ENCODE results near the gene ILDR2.

ILDR2 gene

DNA sequence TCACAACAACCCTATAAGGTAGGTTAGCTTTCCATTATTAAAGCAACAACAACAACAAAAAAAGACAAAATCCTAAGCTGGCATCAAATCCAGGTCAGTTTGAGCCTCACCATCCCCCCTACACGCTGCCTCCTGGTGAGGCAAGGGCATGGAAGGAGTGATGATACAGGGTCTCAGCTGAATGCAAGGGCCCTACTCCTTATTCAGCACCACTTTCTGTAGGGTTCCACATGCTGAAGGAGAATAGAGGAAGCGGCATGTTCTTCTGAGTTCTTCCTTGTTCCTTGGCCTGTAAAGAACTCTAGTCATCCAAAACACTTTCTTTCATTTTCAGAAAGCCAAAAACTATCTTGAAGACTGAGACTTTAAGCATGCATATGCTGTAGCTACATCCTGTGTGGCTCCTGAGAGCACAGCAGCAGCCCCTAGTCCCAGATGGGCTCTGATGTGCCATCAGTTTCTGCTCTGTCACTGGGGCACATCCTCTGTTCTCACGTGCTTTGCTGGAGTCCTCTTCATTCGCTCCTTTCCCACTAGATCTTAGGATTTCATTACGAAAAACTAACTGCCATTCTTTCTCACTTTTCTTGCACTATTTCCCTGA is 6.2 kb downstream of the ILDR2 start:
- no peak for DNase-seq (ENCODE audit: low read depth)

DNA sequence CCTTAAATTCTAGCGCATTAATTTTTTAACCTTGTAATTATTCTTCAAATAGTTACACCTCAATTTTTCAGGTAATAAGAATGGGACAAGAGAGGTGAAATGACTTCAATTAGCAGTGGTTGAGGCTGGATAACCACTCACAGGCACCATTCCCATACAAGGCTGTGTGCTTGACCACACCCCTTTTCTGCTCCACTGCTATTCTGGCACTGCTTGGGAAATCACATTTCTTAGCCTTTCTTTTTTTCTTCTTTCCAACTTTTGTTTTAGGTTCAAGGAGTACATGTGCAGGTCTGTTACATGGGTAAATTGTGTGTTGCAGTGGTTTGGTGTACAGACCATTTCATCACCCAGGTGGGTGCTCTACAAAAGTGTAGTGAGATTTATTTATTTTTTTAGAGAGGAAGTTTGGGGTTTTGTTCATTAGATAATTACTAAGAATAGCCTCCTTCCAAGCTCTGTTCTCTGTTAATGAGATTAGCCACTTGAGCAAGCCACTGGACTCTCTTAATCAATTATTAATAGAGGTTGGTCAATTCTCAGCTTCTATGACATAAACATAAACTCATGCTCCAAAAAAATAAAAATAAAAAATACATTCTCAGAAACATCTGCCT is 14.4 kb downstream of the ILDR2 start:
- no peak for DNase-seq (ENCODE audit: low read depth)

DNA sequence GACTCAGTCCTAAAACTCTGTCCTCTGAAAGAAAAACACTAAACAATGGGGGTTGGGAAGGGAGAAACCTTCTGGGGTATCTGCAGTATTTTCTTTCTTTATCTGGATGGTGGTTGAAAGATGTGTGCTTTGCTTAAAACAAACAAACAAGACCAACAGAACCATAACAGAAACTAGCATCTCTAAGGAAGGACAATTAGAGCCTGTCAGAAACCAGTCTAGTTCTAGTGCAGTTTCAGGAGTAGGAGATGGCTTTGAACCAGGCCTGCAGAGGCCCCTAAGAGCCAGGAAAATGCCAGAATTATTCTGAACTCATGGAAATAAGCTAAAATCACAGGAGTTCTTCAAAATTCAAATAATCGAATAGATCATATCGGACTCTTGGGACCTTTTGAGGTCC is 18.5 kb downstream of the ILDR2 start:
- no peak for DNase-seq (ENCODE audit: low read depth)

DNA sequence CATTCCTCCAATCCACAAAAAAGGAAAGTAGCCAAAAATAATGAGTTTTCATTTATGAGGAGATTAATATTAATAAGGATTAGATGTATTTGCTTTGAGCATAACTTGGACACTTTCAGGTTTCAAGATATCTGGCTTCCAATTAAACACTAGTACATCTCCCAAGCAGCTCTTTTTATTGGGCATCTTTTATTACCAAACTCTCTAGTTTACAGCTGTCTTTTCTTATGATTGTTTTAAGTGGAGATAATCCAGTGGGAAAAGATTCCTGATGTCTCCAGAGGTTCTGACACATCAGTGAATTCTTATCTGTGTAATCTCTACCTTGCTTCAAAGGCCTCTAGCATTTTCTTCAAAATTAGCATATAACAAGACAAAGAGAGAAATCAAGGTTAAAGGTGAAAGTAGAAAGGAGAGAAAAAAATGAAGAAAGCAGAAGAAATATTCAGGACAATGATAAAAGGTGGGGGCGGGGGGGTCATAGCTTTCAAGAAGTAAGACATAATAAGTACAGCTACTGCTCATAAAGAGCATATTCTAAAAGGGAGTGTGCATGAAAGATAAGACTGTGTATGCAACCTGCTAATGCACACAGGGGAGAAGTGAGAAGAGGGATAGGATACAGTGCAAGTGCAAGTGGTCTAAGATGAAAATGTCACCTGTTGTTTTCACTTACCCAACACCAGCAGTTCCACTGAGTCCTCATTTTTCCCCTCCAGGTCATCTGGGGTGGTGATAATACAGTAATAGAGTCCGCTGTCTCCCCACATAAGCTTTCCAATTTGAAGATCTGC is 19.1 kb downstream of the ILDR2 start:
- DNase-seq (ENCODE audit: low read depth): no peak

DNA sequence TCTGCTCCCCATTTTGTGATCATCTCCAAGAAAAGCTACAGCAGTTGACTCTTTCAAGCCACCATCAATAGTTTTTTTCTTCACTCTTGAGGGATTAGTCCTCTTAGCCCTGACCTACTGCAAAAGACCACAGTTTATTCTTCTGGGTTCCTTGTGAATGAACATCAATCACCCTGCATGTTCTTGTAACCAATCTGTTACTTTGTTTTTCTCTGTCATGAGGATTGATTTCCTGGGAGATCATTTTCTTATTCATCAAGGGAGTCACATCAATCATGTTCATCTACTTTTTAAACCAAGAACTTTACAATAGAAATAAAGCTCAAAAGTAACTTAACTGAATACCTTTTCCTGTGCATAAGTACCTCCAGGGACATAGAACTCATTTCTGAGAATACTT is 21.8 kb downstream of the ILDR2 start:
- no peak for DNase-seq (ENCODE audit: low read depth)

DNA sequence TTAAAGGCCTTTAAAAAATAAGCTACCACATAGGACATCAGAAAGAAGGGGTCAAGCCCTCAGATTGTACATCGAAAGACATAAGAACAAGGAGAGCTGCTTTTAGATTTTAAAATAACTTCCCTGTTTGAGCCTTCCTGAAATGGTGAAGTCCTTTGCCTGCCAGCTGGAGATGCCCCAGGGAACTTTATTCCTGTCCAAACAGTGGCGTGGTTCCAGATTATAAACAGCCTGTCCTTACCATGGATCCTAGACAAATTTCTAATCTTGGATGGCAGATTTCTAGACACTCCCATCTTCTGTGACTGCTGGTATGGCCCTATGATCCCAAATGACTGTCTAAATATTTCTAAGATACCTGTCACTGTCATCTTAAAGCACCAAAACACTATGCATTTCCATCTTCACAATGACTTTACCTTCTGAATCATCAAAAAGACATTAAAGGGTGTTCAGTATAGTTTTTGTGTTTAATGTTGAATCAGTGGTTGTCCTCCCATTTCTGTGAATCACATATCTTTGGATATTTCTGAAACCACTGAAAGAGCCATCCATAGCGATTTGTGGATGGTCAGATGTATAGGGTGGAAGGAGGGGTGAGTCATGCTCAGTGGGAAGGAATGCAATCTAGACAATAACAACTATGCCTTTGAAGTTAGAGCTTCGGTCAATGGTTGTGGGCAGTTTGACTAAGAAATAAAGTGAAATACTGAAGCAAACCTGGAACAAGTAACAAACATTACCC is 23.2 kb downstream of the ILDR2 start:
- no peak for DNase-seq (ENCODE audit: low read depth)

DNA sequence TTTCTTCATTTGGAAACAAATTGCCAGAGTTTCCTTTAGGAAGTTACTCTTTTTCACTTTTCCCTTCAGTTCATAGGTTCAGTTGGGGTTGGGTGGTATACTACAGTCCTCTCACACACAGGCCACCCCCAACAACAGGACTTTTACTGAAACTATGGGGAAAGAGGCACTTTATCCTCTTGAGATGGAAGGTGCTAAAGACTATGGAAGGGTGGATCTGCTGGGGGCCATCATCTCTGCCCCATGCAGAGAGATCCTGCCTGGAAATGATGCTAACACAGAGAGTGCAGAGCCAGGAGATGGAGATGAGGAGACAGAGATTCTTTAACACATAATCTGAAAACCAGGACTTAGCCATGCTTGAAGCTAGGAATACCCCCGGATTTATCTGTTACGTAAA is 24.3 kb downstream of the ILDR2 start:
- DNase-seq (ENCODE audit: low read depth): no peak

DNA sequence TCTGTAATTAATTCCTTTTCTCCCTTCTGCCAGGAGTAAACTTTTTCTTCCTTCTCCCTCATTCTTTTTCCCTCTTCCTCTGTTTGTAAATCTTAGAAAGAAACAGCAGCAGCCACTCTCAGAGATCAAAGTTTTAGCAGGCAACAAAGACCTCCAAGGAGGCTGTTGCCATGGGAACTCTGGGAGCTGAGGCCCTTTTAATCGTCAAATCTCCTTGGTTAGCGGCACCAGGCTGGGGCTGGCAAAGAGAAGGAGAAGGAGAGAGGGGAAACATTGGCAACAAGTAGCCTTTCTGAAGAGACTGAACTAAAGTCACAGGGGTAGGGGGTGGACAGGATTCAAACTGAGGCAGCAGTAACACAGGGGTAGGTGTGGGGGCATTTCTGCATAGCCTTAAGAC is 25.2 kb downstream of the ILDR2 start:
- no peak for DNase-seq (ENCODE audit: low read depth)

DNA sequence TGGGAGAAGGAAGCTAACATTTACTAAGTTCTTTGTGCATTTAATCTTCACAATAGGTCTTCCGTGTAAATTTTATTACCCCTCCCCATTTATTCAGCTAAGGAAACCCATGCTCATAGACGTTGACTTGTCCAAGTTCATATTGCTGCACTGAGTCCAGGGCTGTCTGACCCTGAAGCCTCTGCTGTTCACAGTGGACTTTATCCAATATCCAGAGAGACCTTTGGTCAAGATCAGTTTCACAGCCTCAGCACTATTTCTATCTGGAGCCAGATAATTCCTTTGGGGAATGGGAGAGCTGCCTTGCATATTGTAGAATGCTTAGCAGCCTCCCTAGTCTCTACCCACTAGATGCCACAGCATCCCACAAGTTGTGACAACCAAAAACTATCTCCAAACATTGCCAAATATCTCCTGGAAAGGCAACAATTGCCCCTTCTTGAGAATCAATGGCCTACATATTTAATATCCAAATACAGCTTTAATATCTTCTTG is 26.4 kb downstream of the ILDR2 start:
- no peak for DNase-seq (ENCODE audit: low read depth)

DNA sequence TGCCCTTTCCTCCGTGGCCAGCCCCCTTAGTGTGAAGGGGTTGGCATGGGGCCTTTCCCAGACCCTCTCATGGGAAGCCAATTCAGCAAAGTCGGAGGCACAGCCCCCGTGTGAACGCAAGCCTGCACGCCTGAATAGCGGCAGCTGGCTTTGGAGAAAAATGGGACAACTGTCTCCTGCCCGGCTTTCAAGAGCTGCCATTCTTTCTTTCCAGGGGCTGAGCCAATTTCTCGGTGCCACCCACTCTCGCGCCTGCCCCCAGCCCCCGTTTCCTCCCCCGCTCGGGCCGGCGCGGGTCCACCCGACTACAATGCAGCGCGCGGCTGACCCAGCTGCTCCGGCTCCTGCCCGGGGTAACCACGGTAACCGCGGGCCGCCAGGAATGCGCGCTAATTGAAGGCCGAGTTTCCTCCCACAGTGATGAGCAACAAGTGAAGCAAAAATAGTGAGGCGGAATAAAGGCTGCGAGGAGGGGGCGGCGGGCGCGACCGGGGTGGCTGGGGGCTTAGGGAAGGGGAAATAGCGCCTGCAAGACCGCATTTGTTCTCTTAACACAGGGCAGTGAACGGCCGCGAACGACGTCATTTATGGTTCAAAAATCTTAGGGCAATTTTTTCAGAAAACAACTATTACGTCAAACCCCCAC is 27.8 kb downstream of the ILDR2 start:
- no peak for DNase-seq (ENCODE audit: low read depth)

DNA sequence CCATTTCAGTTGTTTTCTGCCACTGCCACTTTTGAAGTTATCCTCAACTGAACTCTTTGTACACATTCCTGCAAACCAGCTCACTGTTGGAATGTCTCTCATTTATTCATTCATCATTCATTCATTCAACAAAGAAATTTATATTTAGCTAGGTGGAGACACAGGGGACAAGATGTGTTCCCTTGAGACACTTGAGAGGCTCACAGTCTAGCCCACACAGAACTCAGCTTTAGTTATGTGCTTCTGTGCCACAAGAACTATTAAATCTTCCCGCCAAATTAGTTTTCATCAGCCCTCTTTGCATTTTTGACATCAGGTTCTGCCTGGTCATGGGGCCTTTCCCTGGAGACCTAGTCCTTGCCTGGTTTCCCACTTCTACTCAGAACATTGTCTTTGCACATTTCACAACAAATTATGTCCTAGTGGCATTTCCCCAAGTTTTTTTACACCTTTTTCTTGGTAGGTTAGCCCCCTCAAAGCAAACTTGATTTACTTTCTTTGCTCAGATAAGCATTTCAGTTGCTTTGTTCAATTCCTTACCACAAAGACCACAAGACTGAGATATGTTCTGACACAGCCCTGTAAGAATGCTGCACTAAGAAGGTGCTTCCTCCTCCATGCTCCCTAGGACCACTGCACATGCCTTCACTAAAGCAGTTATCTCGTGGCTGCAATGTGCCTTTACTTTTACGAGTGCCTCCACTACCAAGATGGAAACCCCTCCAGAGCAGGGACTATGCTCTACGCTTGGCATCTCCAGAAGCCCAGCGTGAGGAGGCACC is 31.0 kb downstream of the ILDR2 start:
- DNase-seq (ENCODE audit: low read depth): no peak

DNA sequence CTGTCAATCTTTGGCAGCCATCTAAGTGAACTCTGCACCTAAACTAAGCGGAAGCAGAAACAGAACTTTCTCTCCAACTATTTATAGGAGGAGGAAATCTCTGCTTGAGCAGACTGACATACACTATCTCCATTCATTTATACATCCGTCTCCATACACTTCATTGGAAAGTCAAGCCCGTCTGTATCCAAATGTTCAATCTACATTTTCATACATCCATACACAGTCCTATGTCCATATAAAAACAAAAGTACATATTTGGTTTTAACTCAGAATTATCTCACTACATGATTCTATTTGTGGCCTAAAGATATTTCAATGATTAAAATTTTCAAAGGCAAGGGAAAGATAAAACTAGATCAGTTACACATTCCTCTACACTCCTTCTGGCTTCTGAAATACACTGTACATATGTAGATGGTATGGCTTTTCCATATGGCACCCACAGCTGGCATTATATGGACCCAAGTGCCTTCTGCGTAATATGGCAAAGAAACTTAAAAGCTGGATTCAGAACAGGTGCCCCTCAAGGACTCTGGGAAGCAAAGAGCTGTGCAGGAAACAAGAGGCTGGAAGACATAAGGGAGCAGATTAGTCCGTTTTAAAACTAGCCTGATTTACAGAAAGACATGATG is 35.5 kb downstream of the ILDR2 start:
- no peak for DNase-seq (ENCODE audit: low read depth)

DNA sequence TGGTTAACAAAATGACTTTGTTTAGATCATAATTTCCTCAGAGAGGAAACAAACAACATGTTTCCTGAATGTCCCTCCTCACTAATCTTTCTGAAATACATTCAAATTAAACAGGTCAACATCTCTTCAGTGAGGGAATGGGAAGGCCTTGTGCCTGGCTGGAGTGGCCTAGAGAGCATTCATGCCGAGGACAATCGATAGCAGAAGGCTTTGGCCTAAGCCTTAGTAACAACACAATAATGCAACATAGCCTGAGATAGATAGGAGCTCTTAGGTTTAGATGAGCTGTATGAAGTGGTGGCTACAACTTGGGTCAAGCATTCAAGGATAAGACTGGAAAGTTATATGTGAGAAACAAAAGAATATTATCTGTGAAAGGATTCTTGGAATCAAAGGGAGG is 37.4 kb downstream of the ILDR2 start:
- DNase-seq (ENCODE audit: low read depth): no peak

DNA sequence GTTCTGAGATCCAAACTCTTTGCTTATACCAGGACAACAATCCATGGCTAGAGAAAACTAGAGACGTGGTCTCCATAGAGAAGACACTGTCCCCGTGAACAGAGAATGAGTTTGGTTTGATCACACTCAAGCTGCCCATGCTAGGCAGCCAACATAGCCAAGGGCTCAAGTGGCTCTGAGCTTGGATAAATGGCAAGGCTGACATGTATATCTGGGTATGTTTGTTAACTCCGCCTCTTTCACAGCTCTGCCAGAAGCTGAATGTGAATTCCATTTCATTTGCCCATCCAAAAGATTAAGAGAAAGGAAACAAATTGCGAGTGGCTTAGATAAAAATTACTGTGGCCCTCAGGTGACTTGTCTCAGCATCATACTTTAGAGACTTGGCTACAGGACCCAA is 38.0 kb downstream of the ILDR2 start:
- DNase-seq (ENCODE audit: low read depth): no peak

DNA sequence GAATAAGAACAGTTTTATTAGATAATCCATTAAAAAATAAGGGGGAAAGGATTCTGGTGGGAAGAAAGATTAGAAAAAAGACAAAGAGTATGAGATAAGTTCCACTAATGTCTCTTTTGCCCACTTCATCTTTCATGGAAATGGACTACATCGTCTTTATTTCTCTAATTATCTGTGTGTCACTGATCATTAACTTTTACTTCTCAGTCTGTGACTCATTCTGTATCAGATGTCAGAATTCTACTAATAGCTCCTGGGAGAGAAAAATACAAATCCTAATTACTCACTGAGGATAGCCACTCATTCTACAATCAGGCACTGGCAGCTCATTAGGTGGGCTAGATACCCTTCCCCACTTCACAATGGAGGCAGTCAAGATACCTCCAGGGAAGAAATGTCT is 41.7 kb downstream of the ILDR2 start:
- DNase-seq (ENCODE audit: low read depth): no peak

DNA sequence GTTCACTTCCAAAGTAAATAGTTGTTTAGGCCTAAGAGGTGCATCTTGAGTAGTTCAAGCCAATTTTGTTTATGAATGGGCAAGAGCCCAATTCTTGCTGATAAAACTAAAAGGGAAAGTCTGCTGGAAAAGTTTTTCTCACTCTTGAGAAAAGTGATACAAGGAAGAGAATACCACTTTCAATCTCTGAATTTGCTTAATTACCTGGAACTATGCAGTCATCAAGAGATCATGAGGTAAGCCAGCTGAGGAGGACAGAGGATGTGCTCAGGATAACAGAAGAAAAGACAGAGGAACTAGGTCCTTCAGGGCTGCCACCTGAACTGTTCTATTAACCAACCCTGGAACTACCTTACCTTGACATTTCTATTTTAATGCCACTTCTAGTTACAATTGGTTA is 42.2 kb downstream of the ILDR2 start:
- DNase-seq (ENCODE audit: low read depth): no peak

DNA sequence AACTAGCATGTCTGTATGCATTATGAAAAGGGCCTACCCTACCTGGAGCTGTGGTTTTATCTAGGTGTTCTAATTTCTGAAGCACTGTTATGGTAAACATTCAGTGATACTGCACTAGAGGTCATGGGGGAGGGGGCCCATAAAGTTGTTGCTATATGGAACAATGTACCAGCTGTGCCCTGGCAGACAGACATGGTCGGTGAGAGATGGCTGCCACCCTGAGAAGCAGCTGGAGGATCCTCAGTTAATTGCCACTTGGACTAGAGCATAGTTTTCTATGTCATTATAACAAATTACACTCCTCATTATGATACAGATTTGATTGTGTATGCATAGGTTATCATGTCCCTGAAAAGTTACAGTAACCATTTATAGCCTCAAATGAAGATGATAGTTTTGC is 45.4 kb downstream of the ILDR2 start:
- no peak for DNase-seq (ENCODE audit: low read depth)

DNA sequence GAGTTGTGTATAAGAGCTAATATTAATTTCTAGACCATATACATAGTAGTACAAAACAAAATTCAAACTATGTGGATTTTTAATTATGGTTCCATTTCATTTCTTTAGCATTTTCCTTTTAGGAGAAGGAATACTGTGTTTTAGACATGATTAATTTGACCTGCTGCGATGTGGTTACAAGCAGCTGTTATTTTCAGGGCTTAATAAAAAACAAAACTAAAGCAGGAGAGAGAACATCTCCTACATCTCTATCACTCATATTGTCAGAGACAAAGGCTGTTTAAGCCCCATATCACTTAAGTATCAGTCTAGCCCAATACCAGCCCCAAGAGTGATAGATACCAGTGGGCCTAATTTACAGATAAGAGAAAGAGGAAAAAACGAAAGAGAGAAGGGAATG is 47.6 kb downstream of the ILDR2 start:
- DNase-seq (ENCODE audit: low read depth): no peak

DNA sequence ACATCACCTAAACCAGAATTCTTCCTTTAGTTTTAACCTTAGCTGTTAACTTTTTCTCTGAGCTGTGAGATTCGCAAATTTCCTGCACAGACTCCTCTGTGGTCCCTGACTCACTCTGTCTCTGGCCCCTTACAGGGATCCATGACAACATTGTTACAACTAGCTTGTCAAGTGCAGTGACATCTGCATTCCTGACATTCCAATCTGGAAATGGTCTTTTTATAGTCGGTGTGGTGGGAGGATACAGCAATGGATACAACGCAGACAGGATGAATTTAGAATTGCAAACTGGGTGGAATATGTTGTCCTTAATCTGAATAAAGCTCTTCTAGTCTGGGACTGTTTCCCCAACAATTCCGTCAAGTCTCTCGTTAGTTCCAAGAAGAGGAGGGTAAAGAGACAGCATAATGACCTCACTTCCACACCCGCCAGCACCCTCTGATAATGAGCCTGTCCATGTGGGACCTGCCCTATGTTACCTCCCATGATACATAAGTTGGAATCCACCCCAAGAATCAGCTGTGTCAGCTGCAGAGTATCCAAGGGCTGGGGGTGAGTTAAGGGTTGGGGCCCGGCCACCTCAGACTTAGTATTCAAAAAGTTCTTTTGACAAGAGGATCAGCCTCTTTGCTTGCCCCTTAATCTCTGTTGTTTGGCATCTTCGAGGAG is 49.4 kb downstream of the ILDR2 start:
- peak; percentile 41 for DNase-seq (ENCODE audit: low read depth)

DNA sequence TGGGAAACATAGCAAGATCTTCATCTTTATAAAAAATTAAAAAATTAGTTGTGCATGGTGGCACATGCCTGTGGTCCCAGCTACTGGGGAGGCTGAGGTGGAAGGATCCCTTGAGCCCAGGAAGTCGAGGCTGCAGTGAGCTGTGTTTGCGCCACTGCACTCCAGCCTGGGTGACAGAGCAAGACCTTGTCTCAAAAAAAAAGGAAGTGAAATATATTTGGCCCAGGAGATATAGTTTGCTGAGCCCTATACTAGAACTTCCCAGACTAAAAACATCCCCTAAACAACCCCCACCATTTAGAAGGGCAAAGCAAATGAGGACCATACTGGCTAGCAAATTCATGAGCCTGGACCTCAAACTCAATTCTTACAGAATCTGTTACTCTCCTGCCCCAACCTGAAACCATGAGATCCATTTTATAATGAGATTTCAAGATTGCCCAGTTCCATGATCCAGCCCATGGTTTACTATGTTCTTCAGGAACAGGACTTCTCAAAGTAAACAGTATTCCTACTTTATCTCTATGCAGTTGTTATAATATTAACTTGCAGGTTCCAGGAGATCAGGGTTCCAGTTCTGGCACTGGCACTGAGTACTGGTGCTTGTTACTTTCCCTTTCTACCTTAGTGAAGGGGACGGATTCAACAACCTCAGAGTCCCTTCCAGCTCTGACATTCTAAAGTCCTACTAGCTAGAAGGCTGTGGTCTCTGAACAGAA is 50.4 kb downstream of the ILDR2 start:
- no peak for DNase-seq (ENCODE audit: low read depth)

Measured in GM04503 (cell line).